ENCODE measurements around the gene GLIS1. TPM values are rescaled to one million over a fixed set of nuclear protein-coding genes. Genes with fewer than 3 reads are reported as not detected.

GLIS1 gene
- polyA plus RNA-seq, 1 donor from 2014 or later = not detected

DNA sequence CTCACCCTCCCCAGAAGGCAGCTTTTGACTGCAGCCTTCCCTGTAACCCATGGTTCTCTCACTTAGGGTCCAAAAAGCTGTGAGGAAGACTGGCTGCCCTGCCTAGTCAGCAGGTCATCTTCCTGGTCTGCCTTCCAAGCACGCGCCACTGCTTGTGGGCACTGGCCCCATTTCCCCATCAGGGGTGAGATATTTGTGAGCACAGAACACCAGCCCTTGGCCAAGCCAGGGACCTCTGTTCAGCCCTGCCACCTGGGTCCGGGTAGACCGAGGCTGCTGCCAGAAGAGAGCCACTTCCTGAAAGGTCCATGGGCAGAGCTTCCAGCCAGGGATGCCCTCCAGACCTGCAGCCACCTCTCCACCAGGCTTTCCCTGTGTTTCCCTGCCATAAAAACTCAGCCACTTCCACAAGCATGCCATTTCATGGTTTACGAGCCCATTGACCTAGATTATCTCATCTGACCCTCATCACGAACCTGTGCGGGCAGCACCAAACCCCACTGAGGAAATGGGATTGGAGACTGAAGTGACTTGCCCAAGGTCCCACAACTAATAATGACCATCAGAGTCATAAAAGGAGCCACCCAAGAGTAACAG lies 40.5 kb downstream of the GLIS1 start:
- Histone ChIP-seq H3K9ac (ENCODE audit: low read length) (no peak overlapping the region), H3K9me2 (ENCODE audit: insufficient read depth, low read length) (no peaks in the 10 kb centered on the region), H3F3A (ENCODE audit: insufficient read depth, low read length, poor library complexity, severe bottlenecking) (no peaks in the 10 kb centered on the region), H3K9me3 (ENCODE audit: low read length) (no peaks in the 10 kb centered on the region), H2AFZ (ENCODE audit: low read depth, low read length) (no peak overlapping the region), H3K4me3 (ENCODE audit: low read length) (no peak overlapping the region), H3K27me3 (ENCODE audit: insufficient read depth, low read depth, low read length) (no peaks in the 10 kb centered on the region), H3K36me3 (ENCODE audit: insufficient read depth, low read length) (no peaks in the 10 kb centered on the region), H4K20me1 (ENCODE audit: insufficient read depth) (no peaks in the 10 kb centered on the region), H3K79me2 (replicated peaks; ENCODE audit: insufficient read depth, low read length) (no peaks in the 10 kb centered on the region), H3K4me2 (ENCODE audit: low read length) (no peak overlapping the region), H3K27ac (ENCODE audit: low read length) (no peak overlapping the region)
- TF ChIP-seq TAF1 (IDR thresholded peaks at IDR 0.05; ENCODE audit: low read depth) (no peak), EZH2 (IDR thresholded peaks at IDR 0.05; ENCODE audit: borderline replicate concordance, insufficient read depth, low read length, poor library complexity, severe bottlenecking) (no peak), SMC3 (conservative IDR thresholded peaks at IDR 0.05; ENCODE audit: poor library complexity) (no peak), RAD21 (conservative IDR thresholded peaks at IDR 0.05) (no peak), EP300 (conservative IDR thresholded peaks at IDR 0.05; ENCODE audit: poor library complexity, severe bottlenecking) (no peak), MXI1 (conservative IDR thresholded peaks at IDR 0.05; ENCODE audit: poor library complexity, severe bottlenecking) (no peak), POLR2AphosphoS5 (IDR thresholded peaks at IDR 0.05) (no peak)
- TF ChIP-seq, protein P1, sequence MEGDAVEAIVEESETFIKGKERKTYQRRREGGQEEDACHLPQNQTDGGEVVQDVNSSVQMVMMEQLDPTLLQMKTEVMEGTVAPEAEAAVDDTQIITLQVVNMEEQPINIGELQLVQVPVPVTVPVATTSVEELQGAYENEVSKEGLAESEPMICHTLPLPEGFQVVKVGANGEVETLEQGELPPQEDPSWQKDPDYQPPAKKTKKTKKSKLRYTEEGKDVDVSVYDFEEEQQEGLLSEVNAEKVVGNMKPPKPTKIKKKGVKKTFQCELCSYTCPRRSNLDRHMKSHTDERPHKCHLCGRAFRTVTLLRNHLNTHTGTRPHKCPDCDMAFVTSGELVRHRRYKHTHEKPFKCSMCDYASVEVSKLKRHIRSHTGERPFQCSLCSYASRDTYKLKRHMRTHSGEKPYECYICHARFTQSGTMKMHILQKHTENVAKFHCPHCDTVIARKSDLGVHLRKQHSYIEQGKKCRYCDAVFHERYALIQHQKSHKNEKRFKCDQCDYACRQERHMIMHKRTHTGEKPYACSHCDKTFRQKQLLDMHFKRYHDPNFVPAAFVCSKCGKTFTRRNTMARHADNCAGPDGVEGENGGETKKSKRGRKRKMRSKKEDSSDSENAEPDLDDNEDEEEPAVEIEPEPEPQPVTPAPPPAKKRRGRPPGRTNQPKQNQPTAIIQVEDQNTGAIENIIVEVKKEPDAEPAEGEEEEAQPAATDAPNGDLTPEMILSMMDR (IDR thresholded peaks at IDR 0.05; ENCODE audit: poor library complexity, severe bottlenecking) = no peak
- TF ChIP-seq, protein P2, sequence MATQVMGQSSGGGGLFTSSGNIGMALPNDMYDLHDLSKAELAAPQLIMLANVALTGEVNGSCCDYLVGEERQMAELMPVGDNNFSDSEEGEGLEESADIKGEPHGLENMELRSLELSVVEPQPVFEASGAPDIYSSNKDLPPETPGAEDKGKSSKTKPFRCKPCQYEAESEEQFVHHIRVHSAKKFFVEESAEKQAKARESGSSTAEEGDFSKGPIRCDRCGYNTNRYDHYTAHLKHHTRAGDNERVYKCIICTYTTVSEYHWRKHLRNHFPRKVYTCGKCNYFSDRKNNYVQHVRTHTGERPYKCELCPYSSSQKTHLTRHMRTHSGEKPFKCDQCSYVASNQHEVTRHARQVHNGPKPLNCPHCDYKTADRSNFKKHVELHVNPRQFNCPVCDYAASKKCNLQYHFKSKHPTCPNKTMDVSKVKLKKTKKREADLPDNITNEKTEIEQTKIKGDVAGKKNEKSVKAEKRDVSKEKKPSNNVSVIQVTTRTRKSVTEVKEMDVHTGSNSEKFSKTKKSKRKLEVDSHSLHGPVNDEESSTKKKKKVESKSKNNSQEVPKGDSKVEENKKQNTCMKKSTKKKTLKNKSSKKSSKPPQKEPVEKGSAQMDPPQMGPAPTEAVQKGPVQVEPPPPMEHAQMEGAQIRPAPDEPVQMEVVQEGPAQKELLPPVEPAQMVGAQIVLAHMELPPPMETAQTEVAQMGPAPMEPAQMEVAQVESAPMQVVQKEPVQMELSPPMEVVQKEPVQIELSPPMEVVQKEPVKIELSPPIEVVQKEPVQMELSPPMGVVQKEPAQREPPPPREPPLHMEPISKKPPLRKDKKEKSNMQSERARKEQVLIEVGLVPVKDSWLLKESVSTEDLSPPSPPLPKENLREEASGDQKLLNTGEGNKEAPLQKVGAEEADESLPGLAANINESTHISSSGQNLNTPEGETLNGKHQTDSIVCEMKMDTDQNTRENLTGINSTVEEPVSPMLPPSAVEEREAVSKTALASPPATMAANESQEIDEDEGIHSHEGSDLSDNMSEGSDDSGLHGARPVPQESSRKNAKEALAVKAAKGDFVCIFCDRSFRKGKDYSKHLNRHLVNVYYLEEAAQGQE (IDR thresholded peaks at IDR 0.05; ENCODE audit: borderline replicate concordance) = no peak

DNA sequence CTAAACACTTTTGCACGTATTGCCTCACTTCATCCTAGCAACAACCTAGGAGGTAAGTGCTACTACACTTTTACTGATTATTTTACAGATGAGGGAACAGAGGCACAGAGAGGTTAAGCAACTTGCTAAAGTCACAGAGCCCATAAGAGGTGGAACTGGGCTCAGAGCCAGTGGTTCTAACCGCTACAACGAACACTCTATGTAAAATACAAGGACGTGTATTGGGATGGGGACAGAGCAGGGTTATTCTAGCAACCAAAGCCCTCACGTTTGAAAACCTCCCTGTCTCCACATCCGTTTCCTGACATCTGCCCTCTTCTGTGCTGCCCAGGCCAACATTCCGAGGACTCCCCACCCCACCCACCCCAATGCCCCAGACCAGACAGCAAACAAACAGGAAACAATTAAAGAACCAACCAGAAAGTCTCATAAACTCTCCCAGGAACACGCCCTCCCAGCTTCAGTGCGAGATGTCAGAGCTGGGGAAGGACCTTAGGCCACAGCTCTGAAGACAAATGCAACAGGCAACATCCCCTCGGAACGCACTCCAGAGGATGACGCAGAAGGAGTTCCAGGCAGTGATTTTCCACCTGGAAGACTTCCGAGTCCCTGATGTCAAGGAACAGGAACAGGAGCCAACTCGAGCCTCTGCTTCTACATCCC lies 41.1 kb downstream of the GLIS1 start:
- H3K27me3 ChIP-seq (ENCODE audit: insufficient read depth, low read depth, low read length) = no peaks in the 10 kb centered on the region
- TF ChIP-seq, protein P1 (IDR thresholded peaks at IDR 0.05; ENCODE audit: poor library complexity, severe bottlenecking) = no peak
- TF ChIP-seq EZH2 (IDR thresholded peaks at IDR 0.05; ENCODE audit: borderline replicate concordance, insufficient read depth, low read length, poor library complexity, severe bottlenecking) = no peak
- TF ChIP-seq SMC3 (conservative IDR thresholded peaks at IDR 0.05; ENCODE audit: poor library complexity) = no peak
- no peak for TF ChIP-seq EP300 (conservative IDR thresholded peaks at IDR 0.05; ENCODE audit: poor library complexity, severe bottlenecking)
- no peak overlapping the region for H3K4me2 ChIP-seq (ENCODE audit: low read length)
- H3K9me2 ChIP-seq (ENCODE audit: insufficient read depth, low read length) = no peaks in the 10 kb centered on the region
- H4K20me1 ChIP-seq (ENCODE audit: insufficient read depth) = no peaks in the 10 kb centered on the region
- no peaks in the 10 kb centered on the region for H3K36me3 ChIP-seq (ENCODE audit: insufficient read depth, low read length)
- no peaks in the 10 kb centered on the region for H3F3A ChIP-seq (ENCODE audit: insufficient read depth, low read length, poor library complexity, severe bottlenecking)
- H2AFZ ChIP-seq (ENCODE audit: low read depth, low read length) = no peak overlapping the region
- H3K79me2 ChIP-seq (replicated peaks; ENCODE audit: insufficient read depth, low read length) = no peaks in the 10 kb centered on the region
- no peak overlapping the region for H3K9ac ChIP-seq (ENCODE audit: low read length)
- H3K9me3 ChIP-seq (ENCODE audit: low read length) = no peaks in the 10 kb centered on the region
- H3K4me3 ChIP-seq (ENCODE audit: low read length) = no peak overlapping the region
- no peak overlapping the region for H3K27ac ChIP-seq (ENCODE audit: low read length)

Data from neural cell (in vitro differentiated cells).